Measurements from ENCODE around the gene ISL2.

Gene ISL2

DNA sequence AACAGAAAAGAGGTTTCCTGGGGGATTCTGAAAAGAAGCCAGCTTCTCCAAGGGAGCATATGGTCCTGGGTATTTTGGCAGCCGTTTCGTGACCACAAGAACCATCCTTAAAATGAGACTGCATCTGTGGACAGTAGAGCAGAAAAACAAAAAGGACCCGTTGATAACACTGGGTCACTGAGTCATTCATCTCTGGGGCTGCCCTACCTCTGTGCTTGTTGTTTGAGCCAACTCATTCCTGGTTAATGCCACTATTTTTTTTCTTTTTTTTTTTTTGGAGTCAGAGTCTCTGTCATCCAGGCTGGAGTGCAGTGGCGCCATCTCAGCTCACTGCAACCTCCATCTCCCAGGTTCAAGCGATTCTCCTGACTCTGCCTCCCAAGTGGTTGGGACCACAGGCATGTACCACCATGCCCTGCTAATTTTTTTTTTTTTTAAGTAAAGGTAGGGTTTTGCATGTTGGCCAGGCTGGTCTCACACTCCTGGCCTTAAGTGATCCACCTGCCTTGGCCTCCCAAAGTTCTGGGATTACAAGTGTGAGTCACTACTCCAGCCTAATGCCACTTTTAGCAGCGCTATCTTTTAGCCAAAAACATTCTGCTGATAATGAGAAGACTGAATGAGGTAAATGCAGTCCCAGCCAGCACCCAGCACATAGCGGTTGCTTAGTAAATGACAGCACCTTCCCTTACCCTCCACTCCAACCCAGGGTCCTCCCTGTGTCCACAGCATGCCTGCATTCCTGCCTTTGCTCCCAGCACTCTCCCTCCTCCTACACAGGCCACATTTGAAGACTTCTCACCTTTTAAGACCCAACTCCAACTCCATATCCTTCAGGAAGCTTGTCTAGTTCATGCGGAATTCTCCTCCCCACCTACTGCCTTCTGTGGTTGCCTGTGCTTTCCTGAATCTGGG, 9.1 kb upstream of the ISL2 start:
- no peak for DNase-seq (ENCODE audit: low read depth in 2 of 2)

DNA sequence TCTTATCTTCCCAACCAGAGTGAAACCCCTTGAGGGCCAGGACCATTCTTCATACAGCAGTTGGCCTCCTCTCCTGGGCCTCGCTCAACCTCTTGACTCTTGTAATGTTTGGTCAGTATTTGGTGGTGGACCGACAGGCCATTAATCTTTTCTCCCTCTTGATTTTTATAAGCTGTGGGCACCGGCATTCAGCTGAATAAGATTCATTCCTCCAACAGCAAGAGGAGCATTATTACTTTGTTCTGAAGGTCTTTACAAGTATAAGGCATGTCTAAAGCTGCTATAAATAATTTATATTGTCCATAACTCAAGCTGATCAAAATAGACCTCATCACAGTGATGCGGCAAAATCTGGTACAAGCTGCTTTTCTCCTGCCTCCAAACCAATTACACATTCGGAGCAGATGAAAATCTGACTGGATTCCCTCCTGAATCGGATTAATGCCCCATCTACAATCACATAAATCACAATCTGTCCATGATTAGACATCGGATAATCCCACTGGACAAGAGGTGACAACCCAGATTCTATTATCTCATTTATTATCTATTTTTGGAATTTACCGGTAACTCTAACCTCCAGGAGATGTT, 8.4 kb upstream of the ISL2 start:
- no peak for DNase-seq (ENCODE audit: low read depth in 2 of 2)

DNA sequence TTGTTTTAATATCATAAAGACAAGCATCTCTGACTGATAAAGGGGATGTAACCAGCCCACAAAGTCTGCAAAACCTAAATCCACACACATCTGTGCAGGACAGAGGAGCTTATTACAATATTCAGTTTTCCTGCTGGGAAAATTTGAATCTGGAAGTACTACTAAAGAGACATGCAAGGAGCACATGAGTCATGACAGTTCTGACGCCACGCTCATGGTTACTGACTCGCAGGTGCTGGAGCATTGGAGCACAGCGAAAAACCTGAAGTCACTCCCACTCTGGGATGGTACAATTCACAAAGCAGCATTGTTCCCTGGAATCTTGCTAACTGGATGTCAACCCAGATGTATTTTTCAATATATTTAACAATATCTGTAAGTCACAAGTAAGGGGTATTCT, 7.6 kb upstream of the ISL2 start:
- no peak for DNase-seq (ENCODE audit: low read depth in 2 of 2)

- no peak for DNase-seq (ENCODE audit: low read depth in 2 of 2)
Observed at GRCh38 chr15:76330080-76330680, 6.4 kb upstream of the ISL2 start.

GRCh38 chr15:76332796-76333195, 3.8 kb upstream of the ISL2 start:
- DNase-seq (ENCODE audit: low read depth in 2 of 2): no peak

DNA sequence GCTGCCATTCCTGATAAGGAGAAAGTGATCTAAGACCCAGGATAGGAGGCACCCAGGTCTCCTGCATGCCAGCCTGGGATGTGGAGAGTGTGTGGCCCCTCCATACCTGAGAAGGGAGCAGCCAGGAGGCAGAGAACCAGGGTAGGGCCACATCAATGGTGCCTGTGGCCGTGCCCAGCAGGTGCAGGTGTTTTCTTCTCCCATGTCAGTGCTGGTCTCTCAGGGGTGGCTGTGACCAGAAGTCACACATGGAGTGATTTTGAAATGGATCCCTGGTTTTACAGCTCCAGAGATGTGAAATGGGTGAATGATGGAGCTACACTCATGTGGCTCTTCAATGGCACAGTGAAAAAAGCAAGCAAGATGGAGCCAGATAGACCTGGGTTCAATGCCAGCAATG, 3.3 kb upstream of the ISL2 start:
- DNase-seq (ENCODE audit: low read depth in 2 of 2): no peak

DNA sequence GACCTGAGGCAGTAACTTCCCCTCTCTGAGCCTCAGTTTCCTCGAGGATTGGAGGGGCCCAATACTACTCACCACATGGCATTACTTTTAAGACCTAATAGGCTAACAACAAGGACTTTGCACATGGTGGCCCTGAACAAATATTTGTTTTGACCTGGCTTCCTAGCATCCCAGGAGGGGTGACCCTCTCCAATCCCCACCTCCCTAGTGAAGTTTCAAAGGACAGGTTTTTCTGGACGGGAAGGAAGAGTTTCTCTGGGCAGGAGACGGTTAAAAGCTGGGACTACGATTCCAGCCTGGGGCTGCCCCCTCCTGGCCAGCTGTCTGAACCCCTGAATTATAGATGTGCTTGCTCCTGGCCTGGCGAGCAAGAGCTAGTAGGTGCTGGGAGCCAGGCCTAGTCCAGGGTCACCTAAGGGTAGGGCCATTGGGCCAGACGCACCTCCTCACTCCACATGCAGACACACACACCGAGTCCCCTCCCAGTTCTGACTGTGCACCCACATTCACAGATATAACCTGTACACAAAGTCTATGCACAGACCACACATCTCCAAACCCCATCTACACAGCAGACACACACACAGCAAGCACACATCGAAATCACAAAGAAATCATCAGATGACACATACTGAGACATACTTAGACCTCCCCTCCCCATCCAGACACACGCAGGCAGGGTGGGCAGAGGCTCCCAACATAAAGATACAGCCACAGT, 2.7 kb upstream of the ISL2 start:
- DNase-seq (ENCODE audit: low read depth in 2 of 2): no peak

DNA sequence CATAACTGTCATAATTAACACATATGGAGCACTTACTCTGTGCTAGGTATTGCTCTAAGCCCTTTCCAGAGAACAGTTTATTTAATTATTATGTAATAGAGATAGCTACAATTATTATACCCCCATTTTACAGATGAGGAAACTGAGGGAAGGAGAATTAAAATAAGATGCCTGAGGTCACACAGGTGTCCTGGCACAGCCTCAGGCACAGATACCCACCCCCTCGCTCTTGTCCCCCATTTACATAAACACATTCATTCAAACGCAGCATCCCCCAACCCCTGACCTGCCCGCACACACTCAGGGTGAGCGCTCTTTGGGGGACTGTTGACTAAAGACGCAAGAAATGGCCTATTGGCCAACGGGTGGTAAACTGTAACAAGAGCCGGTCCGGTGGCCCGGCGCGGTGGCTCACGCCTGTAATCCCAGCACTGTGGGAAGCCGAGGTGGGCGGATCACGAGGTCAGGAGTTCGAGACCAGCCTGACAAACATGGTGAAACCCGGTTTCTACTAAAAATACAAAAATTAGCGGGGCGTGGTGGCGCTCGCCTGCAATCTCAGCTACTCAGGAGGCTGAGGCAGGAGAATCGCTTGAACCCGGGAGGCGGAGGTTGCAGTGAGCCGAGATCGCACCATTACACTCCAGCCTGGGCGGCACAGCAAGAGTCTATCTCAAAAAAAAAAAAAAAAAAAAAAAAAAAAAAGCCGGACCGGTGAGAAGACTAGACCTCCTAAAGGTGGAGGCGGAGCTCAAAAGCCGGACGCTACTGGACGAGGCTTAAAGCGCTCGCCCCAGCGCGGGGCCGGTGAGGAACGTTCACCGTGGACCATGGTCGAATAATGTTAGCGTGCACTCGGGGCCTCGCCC, 1.9 kb upstream of the ISL2 start:
- no peak for DNase-seq (ENCODE audit: low read depth in 2 of 2)

DNA sequence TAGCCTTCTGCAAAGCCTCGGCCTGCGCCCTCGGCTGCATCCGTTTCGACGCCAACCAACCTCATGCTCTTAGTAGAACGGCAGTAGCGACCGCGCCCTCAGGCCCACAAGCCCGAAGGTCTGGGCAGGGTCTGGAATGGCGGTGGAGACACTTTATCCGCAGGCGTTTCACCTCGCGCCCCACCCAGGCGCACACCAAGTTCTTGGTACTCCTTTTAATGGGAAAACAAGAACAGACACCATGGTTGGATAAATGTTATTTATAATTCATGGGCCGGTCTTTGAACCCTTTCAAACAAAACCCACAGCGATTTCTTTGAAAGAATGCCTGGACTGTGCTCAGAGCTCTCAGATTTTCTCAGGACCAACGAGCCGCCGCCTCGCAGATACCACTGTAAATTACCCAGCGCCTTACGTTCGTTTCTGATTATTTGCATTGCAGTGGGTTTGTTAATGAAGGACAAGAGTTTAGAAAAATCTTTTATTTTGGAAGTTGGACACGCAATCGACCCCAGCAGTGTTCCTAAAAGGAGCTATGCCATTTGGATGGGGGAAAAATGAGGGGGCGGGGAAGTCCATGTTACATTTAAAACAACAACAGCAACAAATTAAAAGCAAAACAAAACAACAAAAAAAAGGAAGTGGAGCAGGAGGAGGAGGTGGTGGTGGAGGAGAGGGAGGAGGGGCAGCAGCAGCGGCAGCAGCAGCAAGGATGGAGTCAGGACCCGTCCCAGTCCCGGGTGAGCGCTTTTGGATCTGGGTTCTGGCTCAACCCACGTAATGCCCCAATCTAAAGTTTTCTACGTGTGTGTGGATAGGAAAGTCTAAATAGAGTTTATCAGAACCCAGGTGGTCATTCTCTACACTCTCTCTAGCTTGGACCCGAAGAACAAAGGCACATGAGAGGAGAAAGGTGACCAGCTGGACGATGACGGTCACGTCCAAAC, 993 bp upstream of the ISL2 start:
- no peak for DNase-seq (ENCODE audit: low read depth in 2 of 2)

DNA sequence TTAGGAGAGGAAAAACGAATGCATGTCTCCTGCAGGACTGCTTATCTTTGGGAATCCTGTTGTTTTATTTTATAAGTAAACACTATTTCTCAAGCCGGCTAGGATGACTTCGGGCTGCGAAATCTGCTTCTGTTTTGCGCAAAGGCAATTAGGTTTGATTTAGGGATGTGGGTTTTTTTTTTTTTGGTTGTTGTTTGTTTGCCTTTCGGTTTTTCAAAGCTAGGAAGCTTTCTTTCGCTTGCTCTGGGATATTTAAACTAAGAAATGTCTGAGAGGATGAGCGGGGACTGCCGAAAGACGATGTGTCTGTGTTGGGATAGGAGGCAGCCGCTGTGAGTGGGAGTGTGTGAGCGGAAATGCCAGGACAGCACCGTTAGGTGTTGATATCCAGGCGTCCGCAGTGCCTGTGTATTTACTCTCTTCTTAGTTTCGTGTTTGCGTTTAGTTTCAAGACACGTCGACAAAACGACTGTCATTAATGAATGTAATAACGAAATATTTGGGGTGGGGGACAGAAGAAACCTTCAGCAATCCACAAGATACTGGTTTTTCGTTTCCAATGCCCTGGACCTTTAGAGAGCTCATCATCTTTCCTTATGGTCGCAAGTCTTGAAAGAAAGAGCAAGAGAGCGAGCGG, 604 bp downstream of the ISL2 start:
- peak in 1 of 2 donors; percentile 6 for DNase-seq (ENCODE audit: low read depth in 2 of 2)

GRCh38 chr15:76337696-76338485, 1.3 kb downstream of the ISL2 start:
- peak in 1 of 2 donors; percentile 19 for DNase-seq (ENCODE audit: low read depth in 2 of 2)

DNA sequence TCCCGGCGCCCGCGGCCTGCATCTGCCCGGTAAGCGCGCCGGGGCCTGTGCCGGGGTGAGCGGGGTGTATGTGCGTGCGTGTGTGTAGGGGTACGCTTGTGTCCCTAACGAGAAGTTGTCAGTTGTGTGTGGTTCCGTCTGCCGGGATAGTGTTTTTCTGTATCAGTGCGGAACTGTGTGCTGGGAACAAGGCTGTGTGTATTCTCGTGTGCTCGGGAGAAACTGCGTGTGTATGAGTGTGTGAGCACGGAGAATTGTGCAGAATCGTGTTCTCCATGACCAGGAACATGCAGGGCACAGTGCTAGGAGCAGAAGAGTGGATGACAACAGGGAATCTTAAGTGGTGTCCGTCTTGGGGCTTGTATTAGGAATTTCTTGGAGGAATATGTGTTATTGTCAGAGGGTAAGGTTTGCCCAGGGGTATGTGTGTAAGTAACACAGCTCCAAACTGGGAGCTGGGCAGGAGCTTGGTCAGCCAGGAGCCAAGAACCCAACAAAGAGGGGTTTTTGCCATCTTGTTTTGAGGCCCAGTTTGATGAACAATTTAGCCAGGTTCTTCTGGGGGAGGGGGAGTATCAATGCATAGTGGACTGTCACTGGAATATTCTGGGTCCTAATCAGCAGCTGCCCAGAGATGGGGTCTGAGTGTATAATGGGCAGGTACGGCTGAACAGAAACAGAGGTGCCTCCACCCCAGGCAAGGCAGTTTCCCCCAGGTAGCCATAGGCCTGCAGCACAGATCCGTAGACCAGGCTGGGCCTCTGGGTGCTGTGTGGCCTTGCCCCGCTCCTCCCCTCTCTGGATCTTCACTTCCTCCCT, 2.1 kb downstream of the ISL2 start:
- no peak for DNase-seq (ENCODE audit: low read depth in 2 of 2)

GRCh38 chr15:76339305-76340197, 3.0 kb downstream of the ISL2 start:
- no peak for DNase-seq (ENCODE audit: low read depth in 2 of 2)

DNA sequence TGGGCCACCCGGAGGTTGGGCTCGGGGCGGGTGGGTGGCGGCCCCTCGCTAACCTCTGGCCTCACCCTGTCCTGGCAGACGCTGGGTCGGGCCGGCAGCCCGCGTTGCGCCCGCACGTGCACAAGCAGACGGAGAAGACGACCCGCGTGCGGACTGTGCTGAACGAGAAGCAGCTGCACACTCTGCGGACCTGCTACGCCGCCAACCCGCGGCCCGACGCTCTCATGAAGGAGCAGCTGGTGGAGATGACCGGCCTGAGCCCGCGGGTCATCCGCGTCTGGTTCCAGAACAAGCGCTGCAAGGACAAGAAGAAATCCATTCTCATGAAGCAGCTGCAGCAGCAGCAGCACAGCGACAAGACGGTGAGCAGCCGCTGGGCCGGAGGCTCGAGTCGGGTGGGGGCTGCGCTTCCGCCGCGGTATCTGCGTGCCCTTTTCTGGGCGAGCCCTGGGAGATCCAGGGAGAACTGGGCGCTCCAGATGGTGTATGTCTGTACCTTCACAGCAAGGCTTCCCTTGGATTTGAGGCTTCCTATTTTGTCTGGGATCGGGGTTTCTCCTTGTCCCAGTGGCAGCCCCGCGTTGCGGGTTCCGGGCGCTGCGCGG, 3.7 kb downstream of the ISL2 start:
- peak in 1 of 2 donors; percentile 33 for DNase-seq (ENCODE audit: low read depth in 2 of 2)

GRCh38 chr15:76340803-76341365, 4.3 kb downstream of the ISL2 start:
- peak in 1 of 2 donors; percentile 31 for DNase-seq (ENCODE audit: low read depth in 2 of 2)

Measured in stimulated activated CD4-positive, alpha-beta T cell treated with anti-CD3 and anti-CD28 coated beads, Interleukin-1b, Interleukin-23, amount 100 ng/mL, for 4 hours (primary cell).